NCI-H69 (cell line): Measurements from ENCODE around the gene YIPF3.
A peak's percentile ranks its signal among the peaks of the same experiment; 100 is the strongest.
"Not testable (repeated sequence)": the region's sequence is repeated elsewhere in the genome, so short reads cannot be mapped to it uniquely, and the experiment has no call there.

Experiments used
- DNase-seq: peaks from one replicate; lab custom pipeline; 2025; lab: John Stamatoyannopoulos, UW

The YIPF3 gene

DNA sequence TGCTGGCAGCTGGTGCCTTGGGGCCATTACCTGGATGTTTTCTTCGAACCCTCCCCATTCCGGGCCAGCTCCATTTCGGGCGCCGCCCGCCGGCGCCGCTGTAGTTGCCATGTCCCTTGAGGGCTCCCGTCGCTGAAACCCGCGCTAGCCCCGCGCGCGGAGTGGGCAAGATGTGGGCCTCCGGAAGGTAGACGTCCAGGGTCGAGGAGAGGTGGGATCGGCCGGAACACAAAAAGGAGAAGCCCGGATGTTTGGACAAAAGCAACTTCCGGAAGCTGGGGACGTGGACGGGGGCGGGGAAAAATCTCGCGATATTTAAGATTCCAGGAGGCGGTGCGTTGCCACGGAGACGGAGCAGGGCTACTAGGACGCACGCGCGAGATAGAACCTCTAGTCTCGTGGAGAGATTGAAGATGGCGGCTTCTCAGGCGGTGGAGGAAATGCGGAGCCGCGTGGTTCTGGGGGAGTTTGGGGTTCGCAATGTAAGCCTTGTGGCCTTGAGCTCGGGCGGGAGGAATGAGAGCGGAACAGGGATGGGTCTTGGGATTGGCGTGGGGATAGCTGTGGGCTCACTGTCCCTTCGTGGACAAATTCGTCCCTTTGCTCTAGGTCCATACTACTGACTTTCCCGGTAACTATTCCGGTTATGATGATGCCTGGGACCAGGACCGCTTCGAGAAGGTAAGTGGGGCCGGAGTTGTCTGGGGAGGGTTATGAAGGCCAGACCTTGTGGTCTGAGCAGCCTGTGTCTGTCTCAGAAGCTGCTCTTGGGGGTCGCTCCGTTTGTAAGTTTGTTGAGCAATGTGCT, at the start of gene YIPF3, which contains the start of gene POLR1C:
Gene YIPF3, minus strand, starts transcription at position 230 of the 808 bp plus-strand sequence. Its CDS starts 119 bp downstream, at position 111.
Gene POLR1C, plus strand, starts transcription at position 393 of the 808 bp plus-strand sequence. Its CDS starts 21 bp downstream, at position 414.
- peak; percentile 99 for DNase-seq

- DNase-seq: no peak
These were observed 42.6 kb upstream of the YIPF3 start for GRCh38 chr6:43559328-43559727.

DNA sequence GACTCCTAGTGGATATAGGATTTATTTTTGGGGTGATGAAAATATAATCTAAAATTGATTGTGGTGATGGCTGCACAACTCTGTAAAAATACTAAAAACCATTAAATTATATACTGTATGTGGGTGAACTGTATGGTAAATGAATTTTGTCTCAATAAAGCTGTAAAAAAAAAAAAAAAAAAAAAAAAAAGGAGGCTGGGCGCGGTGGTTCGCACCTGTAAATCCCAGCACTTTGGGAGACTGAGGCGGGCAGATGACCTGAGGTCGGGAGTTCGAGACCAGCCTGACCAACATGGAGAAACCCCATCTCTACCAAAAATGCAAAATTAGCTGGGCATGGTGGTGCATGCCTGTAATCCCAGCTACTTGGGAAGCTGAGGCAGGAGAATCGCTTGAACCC, 40.9 kb upstream of the YIPF3 start:
- not testable (repeated sequence) for DNase-seq

- no peak for DNase-seq
These were observed 30.5 kb upstream of the YIPF3 start for GRCh38 chr6:43547222-43547621.

- no peak for DNase-seq
These were observed 27.7 kb upstream of the YIPF3 start for GRCh38 chr6:43544461-43544860.

GRCh38 chr6:43541774-43542471, 25.2 kb upstream of the YIPF3 start:
- no peak for DNase-seq

DNA sequence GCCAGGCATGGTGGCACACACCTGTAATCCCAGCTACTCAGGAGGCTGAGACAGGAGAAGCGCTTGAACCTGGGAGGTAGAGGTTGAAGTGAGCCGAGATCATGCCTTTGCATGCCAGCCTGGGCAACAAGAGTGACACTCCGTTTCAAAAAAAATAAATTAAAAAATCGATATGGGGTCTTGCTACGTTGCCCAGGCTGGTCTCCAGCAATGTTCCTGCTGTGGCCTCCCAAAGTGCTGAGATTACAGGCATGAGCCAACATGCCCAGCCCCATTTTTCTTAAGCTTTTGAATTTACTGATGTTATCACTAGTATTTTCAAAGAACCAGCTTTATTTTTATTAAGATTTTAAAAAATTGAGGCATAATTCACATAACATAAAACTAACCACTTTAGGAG, 23.8 kb upstream of the YIPF3 start:
- DNase-seq: no peak

DNA sequence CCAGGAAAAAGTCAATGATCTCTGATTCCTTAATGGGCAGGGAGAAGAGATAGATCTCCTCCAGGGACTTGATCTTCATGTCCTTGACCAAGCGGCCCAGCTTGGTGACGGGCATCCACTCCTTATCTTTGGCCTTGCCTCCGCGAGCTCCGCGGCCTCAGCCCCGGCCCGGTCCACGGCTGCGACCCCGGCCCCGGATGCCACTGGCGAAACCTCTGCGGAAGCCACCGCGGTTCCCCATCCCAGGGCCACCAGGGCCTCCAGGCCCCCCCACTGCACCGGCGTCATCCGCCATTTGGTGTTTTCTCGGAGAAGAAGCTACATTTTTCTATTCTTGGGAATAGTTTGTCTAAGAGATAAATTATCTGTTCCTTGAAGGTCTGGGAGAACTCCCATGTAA, 22.7 kb upstream of the YIPF3 start:
- not testable (repeated sequence) for DNase-seq

DNA sequence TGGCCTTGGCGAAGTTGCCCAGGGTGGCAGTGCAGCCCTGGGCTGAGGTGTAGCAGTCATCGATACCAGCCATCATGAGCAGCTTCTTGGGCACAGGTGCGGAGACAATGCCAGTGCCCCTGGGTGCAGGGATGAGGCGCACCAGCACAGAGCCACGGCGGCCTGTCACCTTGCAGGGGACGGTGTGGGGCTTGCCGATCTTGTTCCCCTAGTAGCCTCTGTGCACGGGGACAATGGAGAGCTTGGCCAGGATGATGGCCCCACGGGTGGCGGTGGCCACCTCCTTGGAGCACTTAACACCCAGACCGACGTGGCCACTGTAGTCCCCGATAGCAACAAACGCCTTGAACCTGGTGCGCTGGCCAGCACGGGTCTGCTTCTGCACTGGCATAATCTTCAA, 22.3 kb upstream of the YIPF3 start:
- DNase-seq: not testable (repeated sequence)

DNA sequence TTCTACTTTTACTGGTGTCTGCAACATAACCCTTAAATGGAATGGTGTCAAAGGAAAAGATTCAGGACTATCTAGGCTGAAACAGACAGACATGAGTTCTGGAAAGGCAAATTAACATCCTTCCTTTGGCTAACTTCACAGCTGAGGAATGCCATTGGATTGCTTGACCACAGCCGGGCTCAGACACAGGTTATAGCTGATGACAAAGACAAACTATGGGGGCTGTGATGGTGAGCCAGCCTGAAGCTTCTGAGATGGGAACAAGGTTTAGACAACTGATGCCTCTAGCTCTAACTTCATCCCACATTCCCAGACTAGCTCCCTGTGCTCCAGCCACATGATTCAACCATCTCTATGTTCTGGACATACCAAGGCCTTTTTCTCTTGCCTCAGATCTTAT, 15.5 kb upstream of the YIPF3 start:
- no peak for DNase-seq

- no peak for DNase-seq
These were observed 7.8 kb upstream of the YIPF3 start for GRCh38 chr6:43524483-43524961.

DNA sequence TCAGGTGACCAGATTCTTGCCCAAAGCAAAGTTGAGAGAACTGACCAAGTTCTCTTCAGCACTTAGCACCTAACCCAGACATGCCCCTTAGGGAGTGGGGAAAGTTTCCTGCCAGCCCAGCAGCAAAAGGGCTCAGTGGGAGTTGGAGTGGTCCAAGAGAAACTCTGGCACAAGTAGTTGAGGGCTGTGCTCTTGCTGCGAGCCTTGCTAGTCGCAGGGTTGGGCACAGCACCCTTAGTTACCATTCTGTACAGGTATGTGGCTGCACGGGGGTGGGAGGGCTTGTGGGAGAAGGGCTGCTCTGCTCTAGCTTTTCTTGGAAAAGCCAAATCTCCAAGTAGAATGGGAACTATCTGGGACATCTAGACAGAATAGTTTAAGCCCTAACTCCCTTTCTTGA, 6.6 kb upstream of the YIPF3 start:
- DNase-seq: no peak

DNA sequence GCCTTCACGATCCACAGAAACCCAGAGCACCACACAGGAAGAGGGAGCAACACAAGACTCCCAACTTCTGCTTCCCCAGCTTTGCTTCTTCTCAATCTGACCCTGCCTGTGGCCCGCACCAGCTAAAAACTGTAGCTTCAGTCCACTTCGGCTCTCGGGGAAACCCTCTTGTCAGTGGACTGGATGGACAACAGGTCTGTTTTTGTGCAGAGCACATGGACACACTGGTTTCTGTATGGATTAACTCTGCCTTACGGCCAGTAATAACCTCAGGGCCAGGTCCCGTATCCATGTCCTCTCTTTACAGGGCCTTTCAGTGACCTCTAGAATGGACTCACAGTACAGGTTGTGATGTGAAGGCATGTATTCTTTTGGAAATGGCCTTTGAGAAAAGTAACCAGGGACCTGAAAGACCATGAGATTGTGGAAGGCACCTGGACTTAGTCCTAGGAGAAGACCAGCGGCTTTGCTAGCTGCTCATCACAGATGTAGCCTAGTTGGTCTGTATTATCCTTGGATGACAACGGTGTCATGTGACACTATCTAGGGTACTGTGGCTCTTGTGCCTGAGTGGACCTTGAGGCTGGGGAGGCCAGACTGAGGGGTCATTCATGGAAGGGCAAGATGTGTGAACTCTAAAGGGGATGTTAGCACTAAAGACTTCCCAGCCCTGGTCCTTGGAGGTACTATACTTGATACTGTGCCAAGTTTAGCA, 6.0 kb upstream of the YIPF3 start:
- DNase-seq: no peak

- DNase-seq: no peak
These were observed 5.1 kb upstream of the YIPF3 start for GRCh38 chr6:43521836-43522235.

GRCh38 chr6:43520097-43520496, 3.4 kb upstream of the YIPF3 start:
- no peak for DNase-seq

DNA sequence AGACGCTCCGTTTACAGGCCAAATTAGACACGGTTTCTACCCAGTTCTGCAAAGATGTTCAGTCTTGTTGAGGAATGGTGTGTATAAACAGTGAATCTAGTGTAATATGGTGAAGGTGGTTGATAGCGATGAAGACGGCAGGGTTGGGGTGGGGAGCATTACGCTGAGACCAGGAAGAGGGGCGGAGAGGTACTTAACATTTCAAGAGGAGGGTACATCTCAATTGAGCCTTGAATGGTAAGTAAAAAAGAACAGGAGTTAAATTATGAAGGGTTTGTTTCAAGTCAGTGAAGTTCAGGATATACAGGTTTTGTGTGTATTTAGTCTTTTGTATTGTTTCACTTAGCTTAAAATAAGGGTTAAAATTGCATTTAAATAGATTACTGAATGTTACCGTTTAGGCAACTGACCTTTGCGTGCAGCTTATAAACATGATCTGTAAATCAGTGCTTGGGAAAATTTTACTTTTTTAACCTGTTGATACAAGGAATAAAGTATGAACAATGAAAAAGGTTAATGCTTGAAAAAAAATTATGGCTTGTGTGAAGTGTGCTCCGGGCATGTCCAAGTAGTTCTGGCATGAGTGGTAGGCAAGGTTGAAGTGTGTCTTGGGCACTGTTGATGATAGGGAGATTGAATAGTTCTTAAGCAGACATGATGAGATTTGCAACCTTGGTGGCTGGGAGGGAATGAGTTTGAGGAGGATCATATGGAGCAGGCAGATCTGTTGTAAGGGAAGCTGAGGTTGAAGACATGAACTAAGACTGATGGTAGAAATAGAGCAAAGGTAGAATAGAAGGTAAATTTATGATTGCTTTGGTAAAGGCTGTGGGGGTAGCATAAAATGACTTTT, 1.0 kb upstream of the YIPF3 start:
- peak; percentile 51 for DNase-seq

DNA sequence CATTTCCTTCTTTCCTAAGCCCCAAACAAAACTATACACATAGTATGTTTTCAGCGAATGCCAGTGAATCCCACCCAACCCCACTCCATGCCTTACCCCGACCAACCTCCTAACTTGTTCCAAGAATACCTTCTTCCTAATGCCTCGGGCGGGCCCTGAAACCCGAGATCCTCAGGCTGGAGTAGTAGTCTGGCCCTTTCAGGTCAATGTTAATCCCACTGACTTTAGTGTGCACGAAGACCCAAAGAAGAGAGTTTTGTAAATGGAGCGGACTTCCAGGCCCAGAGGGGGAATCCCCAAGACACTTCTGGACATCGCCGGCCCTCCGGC, 394 bp downstream of the YIPF3 start:
- no peak for DNase-seq

DNA sequence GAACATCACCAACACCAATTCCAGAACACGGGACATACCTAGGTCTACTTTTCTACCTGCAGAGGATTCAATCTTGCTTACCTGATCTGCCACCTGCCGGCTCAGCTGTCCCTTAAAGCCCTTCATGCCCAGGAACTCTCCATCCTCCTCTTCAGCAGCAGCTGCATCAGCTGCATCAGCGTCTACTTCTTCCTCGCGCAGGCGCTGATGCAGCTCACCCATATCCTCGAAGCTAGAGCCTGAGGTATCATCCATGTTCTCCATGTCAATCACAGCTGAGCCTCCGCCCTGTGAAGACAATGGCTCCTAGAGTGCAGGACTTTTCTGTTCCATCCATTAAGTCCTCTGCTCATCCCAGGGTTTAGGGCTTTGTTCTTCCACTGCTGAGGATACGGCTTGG, 918 bp downstream of the YIPF3 start:
- DNase-seq: no peak

- no peak for DNase-seq
These were observed 4.8 kb downstream of the YIPF3 start for GRCh38 chr6:43511824-43512415.

DNA sequence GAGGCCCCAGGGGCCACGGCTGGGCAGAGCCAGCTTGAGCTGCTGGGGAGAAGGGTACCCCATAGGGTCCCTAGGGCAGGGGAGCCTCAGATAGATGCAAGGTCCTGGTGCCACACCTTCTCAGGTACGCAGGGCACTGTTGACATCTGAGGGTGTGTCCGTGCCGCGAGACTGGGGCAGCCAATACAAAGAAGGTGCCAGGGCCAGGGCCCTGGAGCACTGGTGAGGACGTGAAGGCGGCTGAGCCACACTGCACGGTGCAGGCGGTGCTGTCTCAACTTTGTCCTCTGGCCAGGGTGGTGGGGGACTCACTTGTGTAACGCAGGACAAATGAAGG, 5.9 kb downstream of the YIPF3 start:
- DNase-seq: no peak
